Measurements from ENCODE around the gene FBXO36. TPM values are rescaled to one million over a fixed set of nuclear protein-coding genes. Genes with fewer than 3 reads are reported as not detected.
"Not testable (repeated sequence)": the region's sequence is repeated elsewhere in the genome, so short reads cannot be mapped to it uniquely, and the experiment has no call there.

The FBXO36 gene
- total RNA-seq, 2 experiments from 2014 or later: 1.1 to 1.8 TPM

DNA sequence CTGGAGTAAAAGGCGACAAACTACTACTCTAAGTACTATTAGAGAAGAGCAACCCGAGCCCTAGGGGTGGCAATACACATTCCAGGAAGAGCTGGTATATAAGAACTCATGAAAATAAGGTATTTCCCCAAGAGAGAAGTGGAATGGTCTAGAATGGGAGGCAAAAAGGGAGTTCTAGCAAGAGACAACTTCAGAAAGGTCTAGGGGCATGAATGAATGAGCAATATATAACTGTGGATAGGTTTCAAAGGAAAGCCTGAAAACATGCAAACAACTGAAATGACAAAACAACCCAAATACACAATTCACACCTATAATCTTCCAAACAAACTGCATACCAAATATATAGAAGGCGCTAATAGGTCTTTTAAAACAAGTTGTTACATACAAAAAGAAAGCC lies 22.7 kb upstream of the FBXO36 start:
- H3K27ac Mint-ChIP-seq: no peak overlapping the region
- DNase-seq (no peak), ATAC-seq (ENCODE audit: low read depth) (no peak)
- peaks cover 26% of the 10 kb centered on the region for H3K36me3 Mint-ChIP-seq
- no peaks in the 10 kb centered on the region for H3K27me3 Mint-ChIP-seq
- POLR2A ChIA-PET: interaction anchor here (1.2 kb wide), 1 partner anchor 11 kb away, joined by 3 read pairs; no protein-coding TSS in a partner anchor
- no peak overlapping the region for H3K4me3 Mint-ChIP-seq
- peaks cover 28% of the 10 kb centered on the region for H3K4me1 Mint-ChIP-seq
- no peaks in the 10 kb centered on the region for H3K9me3 Mint-ChIP-seq

GRCh38 chr2:229900012-229900411 lies 22.3 kb upstream of the FBXO36 start:
- H3K36me3 Mint-ChIP-seq: peaks cover 27% of the 10 kb centered on the region
- POLR2A ChIA-PET: no interaction called here
- no peak overlapping the region for H3K4me3 Mint-ChIP-seq

GRCh38 chr2:229900514-229900913 lies 21.8 kb upstream of the FBXO36 start:
- H3K27me3 Mint-ChIP-seq; H3K4me3 Mint-ChIP-seq; POLR2A ChIA-PET; DNase-seq; H3K9me3 Mint-ChIP-seq; ATAC-seq (ENCODE audit: low read depth); H3K27ac Mint-ChIP-seq: not testable (repeated sequence)
- peaks cover 32% of the 10 kb centered on the region for H3K36me3 Mint-ChIP-seq
- H3K4me1 Mint-ChIP-seq: peaks cover 28% of the 10 kb centered on the region

More at GRCh38 chr2:229900012-229900411, 22.3 kb upstream of the FBXO36 start:
- no peak overlapping the region for H3K27ac Mint-ChIP-seq
- peaks cover 28% of the 10 kb centered on the region for H3K4me1 Mint-ChIP-seq
- H3K9me3 Mint-ChIP-seq: no peaks in the 10 kb centered on the region
- ATAC-seq (ENCODE audit: low read depth): no peak
- DNase-seq: no peak
- H3K27me3 Mint-ChIP-seq: no peaks in the 10 kb centered on the region

- DNase-seq (no peak), ATAC-seq (ENCODE audit: low read depth) (no peak)
- POLR2A ChIA-PET: interaction anchor here (0.7 kb wide), 1 partner anchor 384 kb away, joined by 3 read pairs; no protein-coding TSS in a partner anchor
- Mint-ChIP-seq H3K36me3 (peaks cover 35% of the 10 kb centered on the region), H3K27ac (no peak overlapping the region), H3K4me3 (no peak overlapping the region), H3K9me3 (no peaks in the 10 kb centered on the region), H3K27me3 (no peaks in the 10 kb centered on the region), H3K4me1 (peaks cover 27% of the 10 kb centered on the region)
Observed at GRCh38 chr2:229901819-229902218, 20.5 kb upstream of the FBXO36 start.

GRCh38 chr2:229903037-229903436 lies 19.3 kb upstream of the FBXO36 start:
- H3K9me3 Mint-ChIP-seq: no peaks in the 10 kb centered on the region
- peaks cover 39% of the 10 kb centered on the region for H3K36me3 Mint-ChIP-seq
- no peak overlapping the region for H3K27ac Mint-ChIP-seq
- DNase-seq (no peak), ATAC-seq (ENCODE audit: low read depth) (no peak)
- POLR2A ChIA-PET: no interaction called here
- H3K4me3 Mint-ChIP-seq: no peak overlapping the region
- H3K4me1 Mint-ChIP-seq: peaks cover 19% of the 10 kb centered on the region
- no peaks in the 10 kb centered on the region for H3K27me3 Mint-ChIP-seq

DNA sequence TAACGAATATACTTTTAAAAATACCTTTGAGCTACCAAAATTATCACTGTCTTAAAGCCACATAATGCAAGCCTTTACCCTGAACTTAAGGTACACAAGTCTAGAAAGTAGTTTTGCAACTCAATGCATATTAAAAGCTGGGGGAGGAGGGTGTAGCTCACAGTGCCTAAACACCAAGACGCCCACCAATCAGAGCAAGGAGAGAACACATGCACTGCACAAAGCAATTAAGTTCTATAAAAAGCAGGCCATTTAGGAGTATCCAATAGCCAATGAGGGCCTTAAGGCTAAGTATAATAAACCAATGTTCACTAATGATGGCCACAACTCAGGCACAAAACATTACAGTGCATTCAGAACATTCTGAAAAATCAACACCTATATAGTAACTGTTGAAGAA lies 16.7 kb upstream of the FBXO36 start:
- ATAC-seq (ENCODE audit: low read depth) (no peak), DNase-seq (no peak)
- Mint-ChIP-seq H3K9me3 (no peaks in the 10 kb centered on the region), H3K4me1 (peaks cover 17% of the 10 kb centered on the region), H3K27me3 (no peaks in the 10 kb centered on the region), H3K36me3 (peaks cover 37% of the 10 kb centered on the region), H3K27ac (no peak overlapping the region), H3K4me3 (no peak overlapping the region)
- POLR2A ChIA-PET: no interaction called here

DNA sequence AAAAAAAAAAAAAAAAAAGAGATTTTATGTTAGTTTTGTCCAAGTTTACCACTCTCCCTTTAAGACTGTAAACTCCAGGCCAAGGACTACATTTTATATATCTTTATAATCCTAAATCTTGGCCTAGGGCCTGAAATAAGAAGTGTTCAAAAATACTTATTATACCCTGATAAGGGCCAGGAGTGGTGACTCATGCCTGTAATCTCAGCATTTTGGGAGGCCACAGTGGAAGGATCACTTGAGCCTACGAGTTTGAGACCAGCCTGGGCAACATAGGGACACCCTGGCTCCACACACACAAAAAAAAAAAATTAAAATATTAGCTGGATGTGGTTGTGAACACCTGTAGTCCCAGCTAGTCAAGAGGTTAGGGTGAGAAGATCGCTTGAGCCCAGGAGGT lies 13.2 kb upstream of the FBXO36 start:
- no peak overlapping the region for H3K4me3 Mint-ChIP-seq
- H3K36me3 Mint-ChIP-seq: peaks cover 29% of the 10 kb centered on the region
- no peak overlapping the region for H3K27ac Mint-ChIP-seq
- no peak for ATAC-seq (ENCODE audit: low read depth)
- no peaks in the 10 kb centered on the region for H3K9me3 Mint-ChIP-seq
- H3K27me3 Mint-ChIP-seq: no peaks in the 10 kb centered on the region
- H3K4me1 Mint-ChIP-seq: peaks cover 22% of the 10 kb centered on the region
- POLR2A ChIA-PET: interaction anchor here (1.2 kb wide), 1 partner anchor 12 kb away, joined by 4 read pairs; no protein-coding TSS in a partner anchor
- no peak for DNase-seq

DNA sequence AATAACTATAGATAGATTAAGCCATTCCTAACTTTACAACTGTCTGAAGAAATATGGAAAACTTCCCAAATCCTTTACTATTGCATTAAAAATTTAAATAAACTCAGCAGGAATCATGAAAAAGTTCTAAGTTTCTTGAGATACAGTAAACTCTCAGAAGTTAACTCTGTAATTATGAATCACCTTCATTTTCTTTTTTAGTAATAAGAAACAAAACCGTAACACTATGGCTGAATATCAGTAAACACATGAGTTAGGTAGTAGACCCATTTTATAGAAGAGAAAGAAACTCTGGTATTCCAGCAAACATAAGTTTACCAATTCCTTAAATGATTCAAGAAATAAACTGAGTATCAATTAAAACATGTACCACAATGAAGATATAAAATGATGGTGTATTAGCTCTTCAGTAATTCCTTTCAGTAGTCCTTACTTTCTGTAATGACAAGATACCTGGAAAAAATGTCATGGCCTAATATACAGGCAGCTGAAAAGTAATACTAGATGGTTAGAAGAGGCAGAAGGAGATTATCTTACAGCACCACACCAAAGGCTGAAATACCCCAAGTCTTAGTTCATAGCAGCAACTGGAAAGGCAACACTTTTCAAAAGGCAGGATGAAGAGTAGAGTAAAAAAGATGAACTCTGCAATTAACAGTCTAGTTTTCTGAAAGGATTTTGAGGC lies 12.0 kb upstream of the FBXO36 start:
- Mint-ChIP-seq H3K4me3 (no peak overlapping the region), H3K9me3 (no peaks in the 10 kb centered on the region)

GRCh38 chr2:229910832-229911412 lies 11.4 kb upstream of the FBXO36 start:
- peaks cover 19% of the 10 kb centered on the region for H3K36me3 Mint-ChIP-seq
- no peak for ATAC-seq (ENCODE audit: low read depth)
- H3K4me1 Mint-ChIP-seq: peaks cover 25% of the 10 kb centered on the region
- POLR2A ChIA-PET: interaction anchor here (0.6 to 1.2 kb wide), 3 partner anchors 12 to 162 kb away, joined by 3 read pairs; no protein-coding TSS in a partner anchor
- no peaks in the 10 kb centered on the region for H3K9me3 Mint-ChIP-seq
- H3K4me3 Mint-ChIP-seq: no peak overlapping the region
- H3K27ac Mint-ChIP-seq: no peak overlapping the region
- no peaks in the 10 kb centered on the region for H3K27me3 Mint-ChIP-seq
- DNase-seq: no peak

More for the DNA sequence above, 12.0 kb upstream of the FBXO36 start:
- peaks cover 25% of the 10 kb centered on the region for H3K36me3 Mint-ChIP-seq
- H3K4me1 Mint-ChIP-seq: peaks cover 25% of the 10 kb centered on the region
- H3K27me3 Mint-ChIP-seq: no peaks in the 10 kb centered on the region
- POLR2A ChIA-PET: interaction anchor here (1.0 to 1.2 kb wide), 3 partner anchors 11 to 107 kb away, joined by 3 to 4 read pairs (median 3); no protein-coding TSS in a partner anchor
- ATAC-seq (ENCODE audit: low read depth) (no peak), DNase-seq (no peak)
- no peak overlapping the region for H3K27ac Mint-ChIP-seq

DNA sequence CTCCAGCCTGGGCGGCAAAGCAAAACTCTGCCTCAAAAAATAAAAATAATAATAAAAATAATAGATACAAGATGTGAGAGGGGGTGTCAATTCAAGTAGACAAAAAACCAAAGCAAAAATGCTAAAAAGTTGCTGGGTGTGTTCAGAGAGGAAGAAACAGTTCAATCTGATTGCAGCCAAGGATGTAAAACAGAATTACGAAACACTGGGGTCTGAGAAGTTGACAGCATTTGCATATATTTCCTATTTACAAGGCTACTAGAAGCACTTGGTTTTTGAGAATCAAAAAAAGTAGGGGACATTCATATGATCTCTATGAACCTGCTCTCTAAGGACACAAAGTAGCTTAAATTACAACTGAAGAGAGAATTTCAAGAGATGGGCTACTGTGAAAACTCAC lies 8.1 kb upstream of the FBXO36 start:
- no peaks in the 10 kb centered on the region for H3K27me3 Mint-ChIP-seq
- no peak for ATAC-seq (ENCODE audit: low read depth)
- no peaks in the 10 kb centered on the region for H3K9me3 Mint-ChIP-seq
- no peak overlapping the region for H3K4me3 Mint-ChIP-seq
- no peak for DNase-seq
- no peak overlapping the region for H3K27ac Mint-ChIP-seq
- H3K4me1 Mint-ChIP-seq: peaks cover 26% of the 10 kb centered on the region
- peaks cover 22% of the 10 kb centered on the region for H3K36me3 Mint-ChIP-seq
- POLR2A ChIA-PET: no interaction called here

GRCh38 chr2:229917793-229918192 lies 4.5 kb upstream of the FBXO36 start:
- ATAC-seq (ENCODE audit: low read depth): no peak
- H3K27me3 Mint-ChIP-seq: no peaks in the 10 kb centered on the region
- H3K4me1 Mint-ChIP-seq: peaks cover 23% of the 10 kb centered on the region
- H3K36me3 Mint-ChIP-seq: peaks cover 24% of the 10 kb centered on the region
- no peak for DNase-seq
- H3K4me3 Mint-ChIP-seq: no peak overlapping the region
- POLR2A ChIA-PET: no interaction called here
- H3K27ac Mint-ChIP-seq: no peak overlapping the region
- H3K9me3 Mint-ChIP-seq: no peaks in the 10 kb centered on the region

GRCh38 chr2:229920011-229920641 lies 2.2 kb upstream of the FBXO36 start:
- Mint-ChIP-seq H3K36me3 (peaks cover 15% of the 10 kb centered on the region), H3K27ac (peak overlapping the region; percentile 98), H3K27me3 (no peaks in the 10 kb centered on the region), H3K4me3 (peak overlapping the region; percentile 99), H3K9me3 (no peaks in the 10 kb centered on the region), H3K4me1 (peaks cover 25% of the 10 kb centered on the region)
- DNase-seq (peak; percentile 38), ATAC-seq (ENCODE audit: low read depth) (no peak)
- POLR2A ChIA-PET: interaction anchor here (0.6 to 1.7 kb wide), 3 partner anchors 9 to 794 kb away, joined by 3 to 5 read pairs (median 4); no protein-coding TSS in a partner anchor

- POLR2A ChIA-PET: interaction anchor here (0.5 to 1.9 kb wide), 14 partner anchors 8 to 1693 kb away, joined by 3 to 8 read pairs (median 4); no protein-coding TSS in a partner anchor
- ATAC-seq (ENCODE audit: low read depth) (peak; percentile 19), DNase-seq (peak; percentile 78)
- Mint-ChIP-seq H3K27ac (peak overlapping the region; percentile 99), H3K9me3 (no peaks in the 10 kb centered on the region), H3K4me3 (peak overlapping the region; percentile 99), H3K4me1 (peaks cover 30% of the 10 kb centered on the region), H3K36me3 (peaks cover 15% of the 10 kb centered on the region), H3K27me3 (no peaks in the 10 kb centered on the region)
Observed at GRCh38 chr2:229921101-229921891, 1.0 kb upstream of the FBXO36 start.

Data from activated naive CD8-positive, alpha-beta T cell treated with anti-CD3 and anti-CD28 coated beads, Interleukin-2, amount 10 ng/mL, durations not matched to agents 7 days and 5 days (primary cell).